Bronchus fibroblast of lung (primary cell): ENCODE results near the gene LPAR3. TPM values are rescaled to one million over a fixed set of nuclear protein-coding genes. Genes with fewer than 3 reads are reported as not detected.

Source experiments
- total RNA-seq: library from RNA; depleted of rRNA; stranded (reverse); fragments of >200 nt; gene quantifications from 2 replicates; pipeline ENCODE4 v1.2.3, GENCODE V29; 2015

The LPAR3 gene
- 2.8 and 3.0 TPM in 2 replicates for total RNA-seq

GRCh38 chr1:84892705-84893618, at the start of gene LPAR3:
LPAR3 (minus strand) TSS chr1:84893206; CDS start chr1:84866120, 27,086 bp downstream.

Other genes starting within 250 kb of the LPAR3 start
- 7.1 and 7.6 TPM in 2 replicates for gene SSX2IP, start 202.7 kb downstream of the LPAR3 start, total RNA-seq
- gene MCOLN2, start 103.9 kb upstream of the LPAR3 start, total RNA-seq: 0.17 and 0.45 TPM in 2 replicates
- under 0.01 TPM in 2 replicates for gene MCOLN3, start 155.3 kb upstream of the LPAR3 start, total RNA-seq